Liver (tissue), 9 donors: ENCODE data around the gene CD37. TPM values are rescaled to one million over a fixed set of nuclear protein-coding genes. Genes with fewer than 3 reads are reported as not detected.

Experiments used
- DNase-seq: peaks from one replicate; pipeline ENCODE4 v3.0.0-alpha.2; 2017; ENCODE audit warnings: low spot score
- H3K27ac ChIP-seq, 2 donors: one replicate each; pipeline ENCODE4 v1.7.0; 2013; ENCODE audit warnings: inconsistent platforms in 2 of 2, low read length in 2 of 2, control low read depth in 1 of 2, low read depth in 1 of 2, mild to moderate bottlenecking in 1 of 2
- H3K27me3 ChIP-seq, 4 donors: one replicate each; pipeline versions ENCODE4 v1.6.1 to v1.7.0; 2013; ENCODE audit warnings: low read length in 3 of 4, inconsistent platforms in 1 of 4, mild to moderate bottlenecking in 1 of 4, moderate library complexity in 1 of 4; ENCODE audit not compliant: control insufficient read depth in 4 of 4, insufficient read depth in 4 of 4
- H3K36me3 ChIP-seq, 4 donors: one replicate each; pipeline versions ENCODE4 v1.6.1 to v1.7.0; 2013; ENCODE audit warnings: low read length in 3 of 4, mild to moderate bottlenecking in 3 of 4, low read depth in 1 of 4, moderate library complexity in 1 of 4; ENCODE audit not compliant: control insufficient read depth in 4 of 4, insufficient read depth in 3 of 4
- H3K4me1 ChIP-seq, 4 donors: one replicate each; pipeline versions ENCODE4 v1.6.1 to v1.7.0; 2013; ENCODE audit warnings: low read length in 3 of 4, mild to moderate bottlenecking in 3 of 4, moderate library complexity in 1 of 4; ENCODE audit not compliant: control insufficient read depth in 4 of 4, insufficient read depth in 4 of 4
- H3K4me3 ChIP-seq, 3 donors: one replicate each; pipeline versions ENCODE4 v1.6.1 to v1.7.0; 2013; ENCODE audit warnings: low read length in 3 of 3, control low read depth in 1 of 3, low read depth in 1 of 3, mild to moderate bottlenecking in 1 of 3
- H3K9ac ChIP-seq, 2 donors: one replicate each; pipeline ENCODE4 v1.7.0; 2013; ENCODE audit warnings: low read length in 2 of 2, mild to moderate bottlenecking in 2 of 2, moderate library complexity in 2 of 2, control low read depth in 1 of 2, low read depth in 1 of 2
- H3K9me3 ChIP-seq, 4 donors: one replicate each; pipeline versions ENCODE4 v1.6.1 to v1.7.0; 2013; ENCODE audit warnings: low read length in 3 of 4; ENCODE audit not compliant: control insufficient read depth in 4 of 4
- EGR1 ChIP-seq, 2 donors: IDR thresholded peaks; 2 replicates each; pipeline ENCODE4 v1.6.1; 2016 to 2018; ENCODE audit warnings: antibody characterized with exemption in 2 of 2, low read depth in 2 of 2
- FOXA2 ChIP-seq: IDR thresholded peaks from 2 replicates; pipeline ENCODE4 v1.6.1; 2016; ENCODE audit warnings: antibody characterized with exemption
- GABPA ChIP-seq, 2 donors: IDR thresholded peaks in 1 of 2; conservative IDR thresholded peaks in 1 of 2; 2 replicates each; pipeline ENCODE4 v1.6.1; 2016; ENCODE audit warnings: antibody characterized with exemption in 2 of 2, mild to moderate bottlenecking in 1 of 2, moderate library complexity in 1 of 2
- HNF4A ChIP-seq, 2 donors: conservative IDR thresholded peaks; 2 replicates each; pipeline ENCODE4 v1.6.1; 2016; ENCODE audit warnings: antibody characterized with exemption in 2 of 2, mild to moderate bottlenecking in 2 of 2
- HNF4G ChIP-seq: IDR thresholded peaks from 2 replicates; pipeline ENCODE4 v1.6.1; 2016; ENCODE audit warnings: antibody characterized with exemption
- JUND ChIP-seq, 2 donors: IDR thresholded peaks; 2 replicates each; pipeline ENCODE4 v1.6.1; 2016; ENCODE audit warnings: antibody characterized with exemption in 2 of 2
- SP1 ChIP-seq: IDR thresholded peaks from 2 replicates; pipeline ENCODE4 v1.6.1; 2018; ENCODE audit warnings: antibody characterized with exemption, mild to moderate bottlenecking
- TAF1 ChIP-seq: conservative IDR thresholded peaks from 2 replicates; pipeline ENCODE4 v1.6.1; 2016; ENCODE audit warnings: antibody characterized with exemption, mild to moderate bottlenecking
- YY1 ChIP-seq: IDR thresholded peaks from 2 replicates; pipeline ENCODE4 v1.6.1; 2016; ENCODE audit warnings: antibody characterized with exemption, mild to moderate bottlenecking
- WGBS: extraction: QIAGEN DNeasy Blood & Tissue Kit; methylation state at CpG from one replicate; pipeline ENCODE4 v1.1.7; 2013; 5-methylcytosine and 5-hydroxymethylcytosine counted together
- polyA plus RNA-seq, 2 donors: library from polyadenylated mRNA; stranded (reverse) in 1 of 2; unstranded in 1 of 2; fragments of 200-250 nt in 1 of 2; fragments of >200 nt in 1 of 2; fragmentation: Nextera tagmentation in 1 of 2; extraction: Ambion mirVana in 1 of 2; gene quantifications; one replicate each; pipeline versions ENCODE4 v1.2.1 to v1.2.3, GENCODE V29; 2013 to 2015
- total RNA-seq, 2 donors: library from RNA; depleted of rRNA; stranded (reverse); fragments of >200 nt; gene quantifications; one replicate each; pipeline ENCODE4 v1.2.3, GENCODE V29; 2014
- TF ChIP-seq, protein P1 (sequence below): fragments of 150-350 bp; IDR thresholded peaks from 2 replicates; pipeline ENCODE4 v1.5.1; 2017; ENCODE audit warnings: improper control_type of control experiment, low read depth, low read length; ENCODE audit not compliant: missing input control
- TF ChIP-seq, protein P2 (sequence below): IDR thresholded peaks from 2 replicates; pipeline ENCODE4 v1.6.1; 2016; ENCODE audit warnings: antibody characterized with exemption
- TF ChIP-seq, protein P3 (sequence below): IDR thresholded peaks from 2 replicates; pipeline ENCODE4 v1.6.1; 2016; ENCODE audit warnings: antibody characterized with exemption
- donor health status: healthy.
- donor health status: healthy.
- donor health status: healthy.
- donor health status: healthy.
- donor health status: healthy.

The CD37 gene
- total and polyA plus RNA-seq, 4 donors: 2.9 to 9.6 (median 3.9) TPM

DNA sequence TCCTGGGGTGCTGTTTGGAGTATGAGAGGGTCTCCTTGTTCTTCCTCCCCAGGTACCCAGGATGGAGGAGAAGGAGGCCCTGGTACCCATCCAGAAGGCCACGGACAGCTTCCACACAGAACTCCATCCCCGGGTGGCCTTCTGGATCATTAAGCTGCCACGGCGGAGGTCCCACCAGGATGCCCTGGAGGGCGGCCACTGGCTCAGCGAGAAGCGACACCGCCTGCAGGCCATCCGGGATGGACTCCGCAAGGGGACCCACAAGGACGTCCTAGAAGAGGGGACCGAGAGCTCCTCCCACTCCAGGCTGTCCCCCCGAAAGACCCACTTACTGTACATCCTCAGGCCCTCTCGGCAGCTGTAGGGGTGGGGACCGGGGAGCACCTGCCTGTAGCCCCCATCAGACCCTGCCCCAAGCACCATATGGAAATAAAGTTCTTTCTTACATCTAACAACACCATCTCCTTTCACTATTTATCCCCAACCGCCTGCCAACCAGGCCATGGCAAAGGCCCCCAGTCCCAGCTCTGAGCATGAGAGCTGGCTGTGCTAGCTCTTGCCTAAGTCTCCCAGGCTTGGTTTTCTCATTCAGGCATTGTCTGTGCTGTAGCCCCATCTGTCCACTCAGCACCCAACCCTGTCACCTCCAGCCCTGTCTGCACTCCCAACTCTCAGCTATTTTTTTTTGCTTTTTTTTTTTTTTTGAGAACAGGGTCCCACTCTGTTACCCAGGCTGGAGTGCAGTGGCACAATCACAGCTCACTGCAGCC is 39.6 kb downstream of the CD37 start:
- no peak overlapping the region for H3K9ac ChIP-seq
- H3K27ac ChIP-seq: no peak overlapping the region
- H3K4me3 ChIP-seq: no peak overlapping the region
- no peaks in the 10 kb centered on the region for H3K4me1 ChIP-seq
- TF ChIP-seq, protein P1, sequence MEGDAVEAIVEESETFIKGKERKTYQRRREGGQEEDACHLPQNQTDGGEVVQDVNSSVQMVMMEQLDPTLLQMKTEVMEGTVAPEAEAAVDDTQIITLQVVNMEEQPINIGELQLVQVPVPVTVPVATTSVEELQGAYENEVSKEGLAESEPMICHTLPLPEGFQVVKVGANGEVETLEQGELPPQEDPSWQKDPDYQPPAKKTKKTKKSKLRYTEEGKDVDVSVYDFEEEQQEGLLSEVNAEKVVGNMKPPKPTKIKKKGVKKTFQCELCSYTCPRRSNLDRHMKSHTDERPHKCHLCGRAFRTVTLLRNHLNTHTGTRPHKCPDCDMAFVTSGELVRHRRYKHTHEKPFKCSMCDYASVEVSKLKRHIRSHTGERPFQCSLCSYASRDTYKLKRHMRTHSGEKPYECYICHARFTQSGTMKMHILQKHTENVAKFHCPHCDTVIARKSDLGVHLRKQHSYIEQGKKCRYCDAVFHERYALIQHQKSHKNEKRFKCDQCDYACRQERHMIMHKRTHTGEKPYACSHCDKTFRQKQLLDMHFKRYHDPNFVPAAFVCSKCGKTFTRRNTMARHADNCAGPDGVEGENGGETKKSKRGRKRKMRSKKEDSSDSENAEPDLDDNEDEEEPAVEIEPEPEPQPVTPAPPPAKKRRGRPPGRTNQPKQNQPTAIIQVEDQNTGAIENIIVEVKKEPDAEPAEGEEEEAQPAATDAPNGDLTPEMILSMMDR: no peak
- TF ChIP-seq HNF4G (no peak), HNF4A (conservative IDR thresholded peaks at IDR 0.05) (no peak), FOXA2 (no peak), YY1 (no peak)
- TF ChIP-seq, protein P2, sequence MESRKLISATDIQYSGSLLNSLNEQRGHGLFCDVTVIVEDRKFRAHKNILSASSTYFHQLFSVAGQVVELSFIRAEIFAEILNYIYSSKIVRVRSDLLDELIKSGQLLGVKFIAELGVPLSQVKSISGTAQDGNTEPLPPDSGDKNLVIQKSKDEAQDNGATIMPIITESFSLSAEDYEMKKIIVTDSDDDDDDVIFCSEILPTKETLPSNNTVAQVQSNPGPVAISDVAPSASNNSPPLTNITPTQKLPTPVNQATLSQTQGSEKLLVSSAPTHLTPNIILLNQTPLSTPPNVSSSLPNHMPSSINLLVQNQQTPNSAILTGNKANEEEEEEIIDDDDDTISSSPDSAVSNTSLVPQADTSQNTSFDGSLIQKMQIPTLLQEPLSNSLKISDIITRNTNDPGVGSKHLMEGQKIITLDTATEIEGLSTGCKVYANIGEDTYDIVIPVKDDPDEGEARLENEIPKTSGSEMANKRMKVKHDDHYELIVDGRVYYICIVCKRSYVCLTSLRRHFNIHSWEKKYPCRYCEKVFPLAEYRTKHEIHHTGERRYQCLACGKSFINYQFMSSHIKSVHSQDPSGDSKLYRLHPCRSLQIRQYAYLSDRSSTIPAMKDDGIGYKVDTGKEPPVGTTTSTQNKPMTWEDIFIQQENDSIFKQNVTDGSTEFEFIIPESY: no peak
- TF ChIP-seq, protein P3, sequence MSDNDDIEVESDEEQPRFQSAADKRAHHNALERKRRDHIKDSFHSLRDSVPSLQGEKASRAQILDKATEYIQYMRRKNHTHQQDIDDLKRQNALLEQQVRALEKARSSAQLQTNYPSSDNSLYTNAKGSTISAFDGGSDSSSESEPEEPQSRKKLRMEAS: no peak
- H3K27me3 ChIP-seq: no peaks in the 10 kb centered on the region
- WGBS: 89% methylated on average over 16 of the region's 16 CpGs
- DNase-seq: no peak
- H3K9me3 ChIP-seq: peaks cover 0 to 3% (median 0%) of the 10 kb centered on the region in 4 donors
- no peaks in the 10 kb centered on the region for H3K36me3 ChIP-seq

DNA sequence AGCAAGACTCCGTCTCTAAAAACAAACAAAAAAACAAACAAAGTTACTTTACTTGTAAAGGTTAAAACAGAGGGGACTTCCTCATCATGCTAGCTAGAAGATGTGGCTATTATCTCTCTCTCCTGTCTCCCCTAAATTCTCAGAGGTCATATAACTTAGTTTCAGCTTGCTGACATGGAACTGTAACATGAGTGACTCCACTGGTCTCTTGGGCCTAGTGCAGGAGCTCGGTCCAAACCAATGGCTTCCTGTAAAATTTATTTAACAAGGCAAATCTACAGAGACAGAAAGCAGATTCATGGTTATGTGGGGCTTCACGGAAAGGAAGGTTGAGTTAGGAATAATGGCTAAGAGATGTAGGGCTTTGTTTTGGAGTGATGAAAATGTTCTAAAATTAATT is 43.3 kb downstream of the CD37 start:
- H3K27ac ChIP-seq: no peak overlapping the region
- TF ChIP-seq SP1 (no peak), YY1 (no peak), JUND (IDR thresholded peaks at IDR 0.05) (no peak), FOXA2 (no peak), EGR1 (IDR thresholded peaks at IDR 0.05; ENCODE audit: low read depth in 2 of 2) (no peak), GABPA (IDR thresholded peaks at IDR 0.05 in 1 of 2, conservative IDR thresholded peaks at IDR 0.05 in 1 of 2) (no peak), TAF1 (no peak)
- TF ChIP-seq, protein P1: no peak
- TF ChIP-seq, protein P2: no peak
- H3K4me3 ChIP-seq: no peak overlapping the region
- DNase-seq: no peak
- no peaks in the 10 kb centered on the region for H3K36me3 ChIP-seq
- peaks cover 0 to 2% (median under 1%) of the 10 kb centered on the region in 4 donors for H3K9me3 ChIP-seq
- H3K4me1 ChIP-seq: no peaks in the 10 kb centered on the region
- H3K27me3 ChIP-seq: no peaks in the 10 kb centered on the region
- WGBS: 85% methylated on average over 3 of the region's 3 CpGs
- H3K9ac ChIP-seq: no peak overlapping the region
